ENCODE results near the gene ACOT4. TPM values are rescaled to one million over a fixed set of nuclear protein-coding genes. Genes with fewer than 3 reads are reported as not detected.
"Not testable (repeated sequence)": the region's sequence is repeated elsewhere in the genome, so short reads cannot be mapped to it uniquely, and the experiment has no call there.

Gene ACOT4
- total RNA-seq, 5 donors from 2014 or later (not counting 1 experiment from before 2014, with no cell fraction given), result 0.55 to 1.6 (median 1.2) TPM

DNA sequence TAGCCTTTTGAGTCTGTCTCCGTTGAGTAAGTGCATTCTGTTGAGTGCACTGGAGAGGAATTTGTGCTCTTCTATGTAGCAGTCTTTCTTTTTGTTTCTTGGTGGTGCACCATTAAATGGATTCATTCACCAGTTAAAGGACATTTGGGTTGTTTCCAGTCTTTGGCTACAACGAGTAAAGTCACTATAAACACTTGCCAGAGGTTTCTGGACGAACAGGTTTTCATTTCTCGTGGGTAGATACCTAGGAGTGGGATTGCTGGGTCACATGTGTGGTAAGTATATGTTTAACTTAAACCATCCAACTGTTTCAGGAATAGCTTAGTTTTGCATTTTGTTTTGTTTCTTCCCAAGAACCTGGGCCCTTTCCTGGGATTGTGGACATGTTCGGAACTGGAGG, 18.6 kb upstream of the ACOT4 start:
- H3K27ac Mint-ChIP-seq; ATAC-seq (replicated peaks in 1 of 4); H3K36me3 ChIP-seq (ENCODE audit: control insufficient read depth in 2 of 2, extremely low read depth in 1 of 2, insufficient read depth in 1 of 2, low read length in 1 of 2); H3K27me3 ChIP-seq (replicated peaks in 1 of 2; ENCODE audit: control insufficient read depth in 2 of 2, extremely low read depth in 1 of 2, insufficient read depth in 2 of 2, low read length in 1 of 2); CTCF ChIA-PET; H3K9me3 Mint-ChIP-seq; H3K27ac ChIP-seq (ENCODE audit: low read length); DNase-seq; POLR2A ChIA-PET; H3K27me3 Mint-ChIP-seq; H3K9me3 ChIP-seq; H3K4me3 Mint-ChIP-seq; H3K4me3 ChIP-seq (ENCODE audit: control insufficient read depth in 1 of 2, extremely low read depth in 1 of 2, low read length in 1 of 2): not testable (repeated sequence)
- no CpG with 5 or more reads among the region's 5 CpGs for WGBS (ENCODE audit: insufficient coverage)
- H3K4me1 ChIP-seq (ENCODE audit: control insufficient read depth in 1 of 2, extremely low read depth in 1 of 2, insufficient read depth in 2 of 2, low read length in 2 of 2), result peaks cover 0 to 24% of the 10 kb centered on the region in 2 experiments
- H3K36me3 Mint-ChIP-seq, result peaks cover 14% of the 10 kb centered on the region
- peaks cover 15 to 22% (median 21%) of the 10 kb centered on the region in 3 donors for H3K4me1 Mint-ChIP-seq

GRCh38 chr14:73573740-73574139, 17.9 kb upstream of the ACOT4 start:
- not testable (repeated sequence) for H3K27ac ChIP-seq (ENCODE audit: low read length)

GRCh38 chr14:73574251-73574650, 17.4 kb upstream of the ACOT4 start:
- ChIA-PET CTCF (interaction anchor here in 1 of 2 donors (0.7 kb wide), 1 partner anchor 66 kb away, joined by 5 read pairs; no protein-coding TSS in a partner anchor), POLR2A (interaction anchor here in 1 of 2 donors (0.7 kb wide), 1 partner anchor 385 kb away, joined by 5 read pairs; no protein-coding TSS in a partner anchor)
- Mint-ChIP-seq H3K36me3 (peaks cover 14% of the 10 kb centered on the region), H3K4me1 (peaks cover 5 to 12% (median 10%) of the 10 kb centered on the region in 3 donors)
- not testable (repeated sequence) for H3K27ac ChIP-seq (ENCODE audit: low read length); DNase-seq; H3K4me3 ChIP-seq (ENCODE audit: control insufficient read depth in 1 of 2, extremely low read depth in 1 of 2, low read length in 1 of 2); H3K9me3 Mint-ChIP-seq; H3K27me3 ChIP-seq (replicated peaks in 1 of 2; ENCODE audit: control insufficient read depth in 2 of 2, extremely low read depth in 1 of 2, insufficient read depth in 2 of 2, low read length in 1 of 2); H3K9me3 ChIP-seq; H3K4me3 Mint-ChIP-seq; H3K27me3 Mint-ChIP-seq; H3K36me3 ChIP-seq (ENCODE audit: control insufficient read depth in 2 of 2, extremely low read depth in 1 of 2, insufficient read depth in 1 of 2, low read length in 1 of 2); ATAC-seq (replicated peaks in 1 of 4); H3K27ac Mint-ChIP-seq
- WGBS (ENCODE audit: insufficient coverage), result no CpG with 5 or more reads among the region's 7 CpGs
- H3K4me1 ChIP-seq (ENCODE audit: control insufficient read depth in 1 of 2, extremely low read depth in 1 of 2, insufficient read depth in 2 of 2, low read length in 2 of 2), result peaks cover 0 to 14% of the 10 kb centered on the region in 2 experiments

More at GRCh38 chr14:73573740-73574139, 17.9 kb upstream of the ACOT4 start:
- H3K9me3 ChIP-seq; POLR2A ChIA-PET; H3K4me3 Mint-ChIP-seq; H3K27me3 ChIP-seq (replicated peaks in 1 of 2; ENCODE audit: control insufficient read depth in 2 of 2, extremely low read depth in 1 of 2, insufficient read depth in 2 of 2, low read length in 1 of 2); H3K4me3 ChIP-seq (ENCODE audit: control insufficient read depth in 1 of 2, extremely low read depth in 1 of 2, low read length in 1 of 2); DNase-seq; H3K27me3 Mint-ChIP-seq; H3K27ac Mint-ChIP-seq; ATAC-seq (replicated peaks in 1 of 4); H3K9me3 Mint-ChIP-seq; H3K36me3 ChIP-seq (ENCODE audit: control insufficient read depth in 2 of 2, extremely low read depth in 1 of 2, insufficient read depth in 1 of 2, low read length in 1 of 2): not testable (repeated sequence)
- whole genome bisulfite sequencing (ENCODE audit: insufficient coverage), result no CpG with 5 or more reads among the region's 4 CpGs
- H3K4me1 Mint-ChIP-seq, result peaks cover 7 to 15% (median 14%) of the 10 kb centered on the region in 3 donors
- H3K36me3 Mint-ChIP-seq, result peaks cover 14% of the 10 kb centered on the region
- H3K4me1 ChIP-seq (ENCODE audit: control insufficient read depth in 1 of 2, extremely low read depth in 1 of 2, insufficient read depth in 2 of 2, low read length in 2 of 2), result peaks cover 0 to 17% of the 10 kb centered on the region in 2 experiments
- CTCF ChIA-PET, result interaction anchor here in 1 of 2 donors (0.6 kb wide), 1 partner anchor 80 kb away, joined by 3 read pairs; no protein-coding TSS in a partner anchor

DNA sequence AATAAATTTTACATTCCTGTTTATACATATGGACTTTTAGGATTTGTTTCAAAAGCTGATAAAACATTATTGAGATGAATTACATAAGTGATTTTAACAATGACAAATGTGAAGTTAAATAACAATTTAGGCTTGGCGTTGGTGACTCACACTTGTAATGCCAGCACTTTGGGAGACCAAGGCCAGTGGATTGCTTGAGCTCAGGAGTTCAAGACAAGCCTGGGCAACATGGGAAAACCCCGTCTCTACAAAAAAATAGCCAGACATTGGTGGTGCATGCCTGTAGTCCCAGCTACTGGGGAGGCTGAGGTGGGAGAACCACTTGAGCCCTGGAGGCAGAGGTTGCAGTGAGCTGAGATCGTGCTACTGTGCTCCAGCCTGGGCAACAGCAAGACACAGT, 15.3 kb upstream of the ACOT4 start:
- CTCF ChIA-PET, result interaction anchor here in 1 of 2 donors (0.6 to 0.7 kb wide), 2 partner anchors 31 to 220 kb away, joined by 3 to 4 read pairs; no protein-coding TSS in a partner anchor
- Histone ChIP-seq H3K9me3 (no peaks in the 10 kb centered on the region), H3K27ac (ENCODE audit: low read length) (no peak overlapping the region), H3K4me1 (ENCODE audit: control insufficient read depth in 1 of 2, extremely low read depth in 1 of 2, insufficient read depth in 2 of 2, low read length in 2 of 2) (no peaks in the 10 kb centered on the region), H3K4me3 (ENCODE audit: control insufficient read depth in 1 of 2, extremely low read depth in 1 of 2, low read length in 1 of 2) (no peak overlapping the region), H3K36me3 (ENCODE audit: control insufficient read depth in 2 of 2, extremely low read depth in 1 of 2, insufficient read depth in 1 of 2, low read length in 1 of 2) (peaks cover 4 to 12% of the 10 kb centered on the region in 2 donors), H3K27me3 (replicated peaks in 1 of 2; ENCODE audit: control insufficient read depth in 2 of 2, extremely low read depth in 1 of 2, insufficient read depth in 2 of 2, low read length in 1 of 2) (no peaks in the 10 kb centered on the region)
- Mint-ChIP-seq H3K4me3 (no peak overlapping the region), H3K9me3 (no peaks in the 10 kb centered on the region), H3K36me3 (peaks cover 25% of the 10 kb centered on the region), H3K27me3 (no peaks in the 10 kb centered on the region), H3K27ac (no peak overlapping the region), H3K4me1 (no peaks in the 10 kb centered on the region)
- WGBS (ENCODE audit: insufficient coverage), result 94% methylated on average over 2 of the region's 3 CpGs
- no peak for ATAC-seq (replicated peaks in 1 of 4)
- POLR2A ChIA-PET, result no interaction called here
- DNase-seq, result no peak

GRCh38 chr14:73577214-73577613, 14.5 kb upstream of the ACOT4 start:
- ChIA-PET CTCF (interaction anchor here in 1 of 2 donors (0.7 kb wide), 1 partner anchor 32 kb away, joined by 4 read pairs; no protein-coding TSS in a partner anchor), POLR2A (interaction anchor here in 1 of 2 donors (0.5 kb wide), 1 partner anchor 77 kb away, joined by 3 read pairs; no protein-coding TSS in a partner anchor)
- not testable (repeated sequence) for H3K4me3 ChIP-seq (ENCODE audit: control insufficient read depth in 1 of 2, extremely low read depth in 1 of 2, low read length in 1 of 2); H3K4me1 ChIP-seq (ENCODE audit: control insufficient read depth in 1 of 2, extremely low read depth in 1 of 2, insufficient read depth in 2 of 2, low read length in 2 of 2); H3K4me3 Mint-ChIP-seq; H3K27me3 ChIP-seq (replicated peaks in 1 of 2; ENCODE audit: control insufficient read depth in 2 of 2, extremely low read depth in 1 of 2, insufficient read depth in 2 of 2, low read length in 1 of 2); H3K27ac Mint-ChIP-seq; H3K27me3 Mint-ChIP-seq; ATAC-seq (replicated peaks in 1 of 4); H3K9me3 Mint-ChIP-seq; H3K27ac ChIP-seq (ENCODE audit: low read length); H3K9me3 ChIP-seq; H3K4me1 Mint-ChIP-seq; DNase-seq
- H3K36me3 Mint-ChIP-seq, result peaks cover 26% of the 10 kb centered on the region
- peaks cover 4 to 12% of the 10 kb centered on the region in 2 donors for H3K36me3 ChIP-seq (ENCODE audit: control insufficient read depth in 2 of 2, extremely low read depth in 1 of 2, insufficient read depth in 1 of 2, low read length in 1 of 2)
- WGBS (ENCODE audit: insufficient coverage), result no CpG with 5 or more reads among the region's 2 CpGs

- H3K4me3 ChIP-seq (ENCODE audit: control insufficient read depth in 1 of 2, extremely low read depth in 1 of 2, low read length in 1 of 2); H3K9me3 Mint-ChIP-seq: not testable (repeated sequence)
Observed at GRCh38 chr14:73582102-73582979, 9.3 kb upstream of the ACOT4 start.

More at GRCh38 chr14:73582102-73582979, 9.3 kb upstream of the ACOT4 start:
- H3K4me3 Mint-ChIP-seq; DNase-seq; H3K4me1 Mint-ChIP-seq; H3K27ac ChIP-seq (ENCODE audit: low read length); H3K36me3 ChIP-seq (ENCODE audit: control insufficient read depth in 2 of 2, extremely low read depth in 1 of 2, insufficient read depth in 1 of 2, low read length in 1 of 2); POLR2A ChIA-PET; H3K27me3 ChIP-seq (replicated peaks in 1 of 2; ENCODE audit: control insufficient read depth in 2 of 2, extremely low read depth in 1 of 2, insufficient read depth in 2 of 2, low read length in 1 of 2); H3K9me3 ChIP-seq; H3K4me1 ChIP-seq (ENCODE audit: control insufficient read depth in 1 of 2, extremely low read depth in 1 of 2, insufficient read depth in 2 of 2, low read length in 2 of 2); H3K27ac Mint-ChIP-seq; CTCF ChIA-PET; ATAC-seq (replicated peaks in 1 of 4); H3K27me3 Mint-ChIP-seq: not testable (repeated sequence)
- 93% methylated on average over 3 of the region's 11 CpGs for WGBS (ENCODE audit: insufficient coverage)
- H3K36me3 Mint-ChIP-seq, result peaks cover 17% of the 10 kb centered on the region

Data from T-cell (primary cell).